Left lung (tissue), 10 donors: Measurements from ENCODE around the gene HECTD4. TPM values are rescaled to one million over a fixed set of nuclear protein-coding genes. Genes with fewer than 3 reads are reported as not detected.

Experiments used
- ATAC-seq: fragments of 200-7000 bp; cut with Tn5 transposase; one replicate; pipeline ENCODE4 v1.9.1; 2020; ENCODE audit warnings: moderate library complexity
- DNase-seq, 4 donors: peaks; one replicate each; pipeline ENCODE4 v3.0.0-alpha.2; 2013 to 2020
- H3K27ac ChIP-seq, 2 donors: fragments of 200-600 bp; sonication (generic) in 1 of 2; one replicate each; pipeline versions ENCODE4 v1.5.0 to v1.8.0; 2020 to 2021
- H3K27me3 ChIP-seq, 2 donors: fragments of 200-600 bp; sonication (generic) in 1 of 2; one replicate each; pipeline versions ENCODE4 v1.5.0 to v1.8.0; 2020 to 2021
- H3K36me3 ChIP-seq, 2 donors: fragments of 200-600 bp; sonication (generic) in 1 of 2; one replicate each; pipeline versions ENCODE4 v1.5.0 to v1.8.0; 2020 to 2021
- H3K4me1 ChIP-seq, 2 donors: fragments of 200-600 bp; one replicate each; pipeline ENCODE4 v1.8.0; 2021
- H3K4me3 ChIP-seq, 2 donors: fragments of 200-600 bp; sonication (generic) in 1 of 2; one replicate each; pipeline versions ENCODE4 v1.5.0 to v1.8.0; 2020 to 2021; ENCODE audit warnings: mild to moderate bottlenecking in 1 of 2
- H3K9me3 ChIP-seq, 2 donors: fragments of 200-600 bp; sonication (generic) in 1 of 2; one replicate each; pipeline versions ENCODE4 v1.5.0 to v1.8.0; 2020 to 2021
- intact Hi-C, 2 donors: fragments of 100-400 bp; cut with DNase I; formaldehyde crosslinking; loops; one replicate each; pipeline versions ENCODE4 v1.11.2 to v1.14.2; 2022
- polyA plus RNA-seq, 6 donors: library from polyadenylated mRNA; unstranded; fragments of 120-200 nt; gene quantifications; one replicate each; pipeline ENCODE4 v1.2.1, GENCODE V29; 2013; ENCODE audit not compliant: insufficient read length in 6 of 6
- total RNA-seq, 2 donors: library from RNA; stranded (reverse); fragmentation: NEBNext Ultra II Directional; extraction: Animal tissue kit (Norgen Biotek cat#: 25700); gene quantifications; one replicate each; pipeline ENCODE4 v1.2.1, GENCODE V29; 2021
- TF ChIP-seq, protein P1 (sequence below), 2 donors: fragments of 200-600 bp; sonication (generic) in 1 of 2; IDR thresholded peaks; one replicate each; pipeline versions ENCODE4 v1.5.0 to v1.8.0; 2021; ENCODE audit warnings: antibody characterized with exemption in 2 of 2
- donor health status: DM: no; HTN: yes; CAD: no.
- donor health status: DM: no; HTN: no; CAD: no.

HECTD4 gene
- total and polyA plus RNA-seq, 8 donors = 41.3 to 78.6 (median 64.9) TPM

DNA sequence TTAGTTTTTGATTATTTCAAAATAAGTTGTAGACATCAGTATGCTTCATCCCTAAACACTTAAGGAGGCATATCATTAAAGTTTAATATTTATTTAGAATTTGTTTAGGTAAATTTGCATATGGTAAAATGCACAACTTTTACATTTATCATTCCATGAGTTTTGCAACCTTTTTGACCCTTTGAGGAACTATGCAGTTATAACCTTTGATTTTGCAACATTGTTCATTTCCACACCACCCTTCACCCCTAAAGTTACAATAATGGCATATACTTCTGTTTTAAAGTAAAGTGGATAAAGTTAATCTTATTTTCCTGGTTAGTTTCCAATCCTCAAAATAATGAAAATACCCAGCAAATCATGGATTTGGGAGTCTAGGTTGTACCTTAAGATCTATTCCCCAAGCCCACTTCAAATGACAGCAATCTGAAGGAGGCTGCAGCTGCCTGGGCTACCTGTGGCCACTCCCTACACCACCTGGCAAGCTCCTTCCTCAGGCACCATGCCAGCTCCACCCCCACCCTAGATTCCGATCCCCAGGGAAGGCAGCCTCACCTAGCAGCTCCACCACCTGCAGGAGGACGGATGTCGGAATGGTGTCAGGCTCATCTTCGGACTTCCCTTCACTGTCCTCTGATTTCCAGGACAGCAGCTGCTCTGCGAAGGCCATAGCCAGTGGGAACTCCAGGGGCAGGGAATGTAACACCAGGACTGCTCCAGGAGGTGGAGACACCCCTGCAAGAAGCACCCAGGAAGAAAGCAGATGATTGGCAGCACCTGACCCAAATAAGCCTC lies 191.8 kb downstream of the HECTD4 start:
- Histone ChIP-seq H3K4me1 (peaks cover 0 to 9% of the 10 kb centered on the region in 2 donors), H3K36me3 (peaks cover 0 to 83% of the 10 kb centered on the region in 2 donors), H3K27me3 (no peaks in the 10 kb centered on the region), H3K27ac (no peak overlapping the region), H3K9me3 (no peaks in the 10 kb centered on the region), H3K4me3 (no peak overlapping the region)
- TF ChIP-seq, protein P1, sequence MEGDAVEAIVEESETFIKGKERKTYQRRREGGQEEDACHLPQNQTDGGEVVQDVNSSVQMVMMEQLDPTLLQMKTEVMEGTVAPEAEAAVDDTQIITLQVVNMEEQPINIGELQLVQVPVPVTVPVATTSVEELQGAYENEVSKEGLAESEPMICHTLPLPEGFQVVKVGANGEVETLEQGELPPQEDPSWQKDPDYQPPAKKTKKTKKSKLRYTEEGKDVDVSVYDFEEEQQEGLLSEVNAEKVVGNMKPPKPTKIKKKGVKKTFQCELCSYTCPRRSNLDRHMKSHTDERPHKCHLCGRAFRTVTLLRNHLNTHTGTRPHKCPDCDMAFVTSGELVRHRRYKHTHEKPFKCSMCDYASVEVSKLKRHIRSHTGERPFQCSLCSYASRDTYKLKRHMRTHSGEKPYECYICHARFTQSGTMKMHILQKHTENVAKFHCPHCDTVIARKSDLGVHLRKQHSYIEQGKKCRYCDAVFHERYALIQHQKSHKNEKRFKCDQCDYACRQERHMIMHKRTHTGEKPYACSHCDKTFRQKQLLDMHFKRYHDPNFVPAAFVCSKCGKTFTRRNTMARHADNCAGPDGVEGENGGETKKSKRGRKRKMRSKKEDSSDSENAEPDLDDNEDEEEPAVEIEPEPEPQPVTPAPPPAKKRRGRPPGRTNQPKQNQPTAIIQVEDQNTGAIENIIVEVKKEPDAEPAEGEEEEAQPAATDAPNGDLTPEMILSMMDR (IDR thresholded peaks at IDR 0.05) = no peak
- intact Hi-C loops = loop anchor here in 1 of 2 donors (10.0 kb wide), 1 partner anchor 194 kb away; the partner anchor contains the start of gene HECTD4
- ATAC-seq (peak; percentile 83), DNase-seq (no peak)

DNA sequence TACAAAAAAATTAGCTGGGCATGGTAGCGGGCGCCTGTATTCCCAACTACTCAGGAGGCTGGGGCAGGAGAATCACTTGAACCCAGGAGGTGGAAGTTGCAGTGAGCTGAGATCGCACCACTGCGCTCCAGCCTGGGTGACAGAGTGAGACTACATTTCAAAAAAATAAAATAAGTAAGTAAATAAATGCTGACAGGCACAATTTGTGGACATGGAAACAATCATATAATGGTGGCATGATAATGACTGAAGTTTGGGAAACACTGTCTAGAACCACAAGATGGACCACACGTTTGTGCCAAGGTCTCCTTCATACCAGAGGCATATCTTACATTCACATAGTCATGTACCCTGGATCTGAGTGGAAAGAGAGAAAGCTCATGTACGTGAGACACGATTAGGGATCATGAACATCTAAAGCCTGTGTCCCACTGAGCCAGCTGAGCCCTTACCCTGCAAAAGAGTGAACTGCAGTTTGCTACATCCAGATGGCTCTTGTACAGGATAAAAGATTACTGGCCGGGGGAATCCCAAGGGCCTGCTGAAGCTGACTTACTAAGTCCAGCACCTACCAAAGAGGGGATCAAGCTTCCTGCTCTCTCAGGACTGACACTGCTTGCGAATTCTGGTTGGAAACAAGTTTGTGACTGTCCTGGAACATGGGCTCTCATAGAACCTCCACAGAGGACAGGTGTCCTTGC lies 194.0 kb downstream of the HECTD4 start:
- peaks cover 0 to 9% of the 10 kb centered on the region in 2 donors for H3K4me1 ChIP-seq
- no peak overlapping the region for H3K27ac ChIP-seq
- H3K36me3 ChIP-seq = peaks cover 0 to 84% of the 10 kb centered on the region in 2 donors
- no peak overlapping the region for H3K4me3 ChIP-seq
- intact Hi-C loops = no loop called here
- no peaks in the 10 kb centered on the region for H3K27me3 ChIP-seq
- TF ChIP-seq, protein P1 (IDR thresholded peaks at IDR 0.05) = no peak
- H3K9me3 ChIP-seq = no peaks in the 10 kb centered on the region
- DNase-seq = no peak
- no peak for ATAC-seq

DNA sequence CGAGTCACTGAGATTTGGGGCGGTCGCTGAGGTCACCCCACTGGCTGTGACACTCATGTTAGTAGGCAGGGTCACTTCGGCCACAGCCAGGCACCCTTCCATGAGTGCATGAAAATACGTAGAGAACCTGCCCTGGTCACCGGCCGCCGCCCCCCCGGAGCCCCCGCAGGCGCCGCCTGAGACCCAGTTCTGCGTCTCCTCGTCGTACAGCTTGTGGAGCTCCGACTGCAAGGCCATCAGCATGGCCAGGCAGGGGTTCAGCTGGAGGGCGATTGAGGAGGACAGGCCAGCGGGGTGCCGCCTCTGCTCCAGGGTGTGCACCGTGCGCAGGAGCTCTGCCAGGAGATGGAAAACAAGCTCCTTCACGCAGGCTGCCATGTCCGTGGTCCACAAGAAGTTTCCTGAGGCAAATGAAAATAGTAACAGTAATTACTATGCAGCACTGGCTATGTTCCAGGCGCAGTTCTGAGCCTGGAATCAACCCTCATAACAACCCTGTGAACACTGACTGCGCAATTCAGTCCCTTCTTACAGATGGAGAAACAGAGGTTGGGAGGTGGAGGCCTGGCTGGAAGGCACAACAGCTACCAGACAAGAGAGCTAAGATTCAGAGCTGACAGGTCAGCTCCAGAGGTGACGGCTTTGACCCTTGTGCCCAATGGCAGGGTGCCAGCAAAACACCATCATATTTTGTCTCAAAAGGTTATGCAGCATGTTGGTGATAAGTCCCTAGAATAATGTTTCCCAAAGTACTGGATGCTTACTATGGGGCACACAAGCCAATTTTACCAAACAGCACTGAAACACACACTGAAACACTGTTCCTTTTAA lies 196.9 kb downstream of the HECTD4 start:
- peaks cover 0 to 80% of the 10 kb centered on the region in 2 donors for H3K36me3 ChIP-seq
- H3K9me3 ChIP-seq = no peaks in the 10 kb centered on the region
- no peak overlapping the region for H3K27ac ChIP-seq
- H3K4me3 ChIP-seq = no peak overlapping the region
- intact Hi-C loops = no loop called here
- peaks cover 0 to 3% of the 10 kb centered on the region in 2 donors for H3K4me1 ChIP-seq
- TF ChIP-seq, protein P1 (IDR thresholded peaks at IDR 0.05) = no peak
- DNase-seq (no peak), ATAC-seq (no peak)
- no peaks in the 10 kb centered on the region for H3K27me3 ChIP-seq

DNA sequence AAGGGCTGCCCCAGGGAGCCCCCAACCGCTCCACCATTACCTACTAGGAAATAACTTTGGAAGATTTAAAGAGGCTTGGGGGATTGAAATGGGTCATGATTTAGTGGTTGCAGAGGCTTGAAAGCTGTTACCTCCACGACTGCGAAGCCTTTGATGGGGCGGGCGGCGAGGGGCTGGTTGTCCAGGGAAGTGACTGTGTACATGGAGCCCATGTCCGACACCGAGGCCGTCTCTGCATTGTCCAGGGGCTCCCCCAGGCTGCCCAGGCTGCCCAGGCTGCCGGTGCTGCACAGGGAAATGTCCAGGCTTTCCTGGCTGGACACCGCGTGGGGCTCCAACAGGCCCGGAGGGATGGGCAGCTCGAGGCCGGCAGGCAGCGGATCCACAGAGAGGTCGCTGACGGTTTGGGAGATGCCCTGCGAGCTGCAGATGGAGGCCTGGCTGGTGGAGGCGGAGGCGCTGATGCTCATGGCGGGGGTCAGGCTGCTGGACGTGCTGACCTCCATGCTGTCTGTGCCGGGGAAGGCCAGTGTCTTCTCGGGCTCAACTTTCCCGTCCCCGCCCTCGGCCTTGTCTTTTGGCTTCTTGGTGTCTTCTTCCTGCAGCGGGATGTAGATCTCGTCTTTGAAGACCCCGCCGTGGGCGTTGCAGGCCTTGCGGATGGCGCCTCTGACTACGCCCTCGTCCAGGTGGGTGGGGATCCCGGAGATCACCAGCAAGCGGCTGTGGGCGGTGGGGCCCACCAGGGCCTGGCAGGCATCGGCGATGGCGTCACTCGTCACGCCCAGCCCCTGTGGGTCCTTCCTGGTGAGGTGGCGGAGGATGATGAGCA lies 198.0 kb downstream of the HECTD4 start:
- no peaks in the 10 kb centered on the region for H3K27me3 ChIP-seq
- ATAC-seq = no peak
- intact Hi-C loops = no loop called here

More for the DNA sequence above, 198.0 kb downstream of the HECTD4 start:
- Histone ChIP-seq H3K9me3 (no peaks in the 10 kb centered on the region), H3K27ac (no peak overlapping the region), H3K36me3 (peaks cover 0 to 81% of the 10 kb centered on the region in 2 donors), H3K4me1 (no peaks in the 10 kb centered on the region), H3K4me3 (no peak overlapping the region)
- TF ChIP-seq, protein P1 (IDR thresholded peaks at IDR 0.05) = no peak
- DNase-seq = no peak
